H1 (cell line): ENCODE data around the gene ANKFN1.

Experiments
- ASH2L ChIP-seq: fragments of 200-600, 300-600 bp; sonication (generic); IDR thresholded peaks from one replicate; pipeline ENCODE4 v1.7.1; 2017; ENCODE audit warnings: low read length
- CREB1 ChIP-seq: IDR thresholded peaks from 2 replicates; pipeline ENCODE4 v1.6.1; 2012; ENCODE audit warnings: inconsistent platforms
- EZH2 ChIP-seq: fragments of 200-600 bp; sonication (generic); IDR thresholded peaks from 2 replicates; pipeline ENCODE4 v1.7.1; 2012; ENCODE audit warnings: low read depth, mild to moderate bottlenecking, moderate library complexity, low read length, inconsistent platforms; ENCODE audit not compliant: severe bottlenecking
- POLR2A ChIP-seq, 2 experiments: IDR thresholded peaks; 1 replicate in 1 of 2; 2 replicates in 1 of 2; pipeline ENCODE4 v1.6.1; 2011; ENCODE audit warnings: low read depth in 2 of 2, low read length in 2 of 2, mild to moderate bottlenecking in 2 of 2; ENCODE audit errors: control extremely low read depth in 1 of 2
- POLR2AphosphoS5 ChIP-seq: IDR thresholded peaks from 2 replicates; pipeline ENCODE4 v1.6.1; 2011; ENCODE audit warnings: low read depth, low read length
- SIN3A ChIP-seq, 2 experiments: IDR thresholded peaks in 1 of 2; conservative IDR thresholded peaks in 1 of 2; 2 replicates each; pipeline ENCODE4 v1.6.1; 2011 to 2012; ENCODE audit warnings: low read length in 2 of 2, improper control_type of control experiment in 1 of 2, low read depth in 1 of 2, mild to moderate bottlenecking in 1 of 2
- SUZ12 ChIP-seq: fragments of 200-600 bp; sonication (generic); IDR thresholded peaks from 2 replicates; pipeline ENCODE4 v1.6.1; 2012; ENCODE audit warnings: mild to moderate bottlenecking, inconsistent platforms, low read length, moderate library complexity, mixed read lengths
- TAF7 ChIP-seq: optimal IDR thresholded peaks from 2 replicates; pipeline ENCODE3; 2011; ENCODE audit warnings: low read depth, mild to moderate bottlenecking, inconsistent platforms, low read length, moderate library complexity, borderline replicate concordance
- TEAD4 ChIP-seq: IDR thresholded peaks from 2 replicates; pipeline ENCODE4 v1.6.1; 2012; ENCODE audit warnings: low read depth, low read length, inconsistent platforms, mixed read lengths
- TF ChIP-seq, protein P1 (sequence below), 3 experiments: IDR thresholded peaks; 1 replicate in 2 of 3; 2 replicates in 1 of 3; pipeline versions ENCODE4 v1.5.1 to v1.6.1; 2011; ENCODE audit warnings: low read length in 3 of 3, mild to moderate bottlenecking in 3 of 3, inconsistent platforms in 2 of 3, low read depth in 1 of 3, moderate library complexity in 1 of 3; ENCODE audit not compliant: insufficient read depth in 1 of 3; ENCODE audit errors: control extremely low read depth in 1 of 3
- TF ChIP-seq, protein P2 (sequence below): IDR thresholded peaks from 2 replicates; pipeline ENCODE4 v1.6.1; 2012; ENCODE audit warnings: inconsistent platforms

DNA sequence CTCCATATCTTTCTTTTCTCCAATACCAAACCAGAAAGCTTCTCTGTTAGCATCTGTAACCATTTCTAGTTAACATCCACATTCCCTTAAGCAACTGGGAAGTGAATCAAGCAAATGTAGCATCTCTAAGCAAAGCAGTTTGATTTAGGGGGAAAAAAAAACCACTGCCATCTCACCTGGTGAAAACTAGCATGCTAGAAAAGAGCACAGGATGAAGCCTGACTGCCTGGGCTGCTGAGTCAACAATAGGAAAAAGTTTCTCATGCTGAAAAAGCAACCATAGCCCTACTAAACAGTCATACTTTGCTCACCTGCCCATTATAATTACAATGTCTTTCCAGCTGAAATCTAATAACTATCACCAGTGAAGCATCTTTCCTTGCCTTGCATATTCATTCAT, 139.3 kb downstream of the ANKFN1 start:
- TF ChIP-seq SUZ12 (no peak), EZH2 (no peak), CREB1 (no peak), TAF7 (no peak), POLR2AphosphoS5 (no peak), TEAD4 (no peak), ASH2L (no peak), SIN3A (conservative IDR thresholded peaks at IDR 0.05 in 1 of 2, IDR thresholded peaks at IDR 0.05 in 1 of 2; ENCODE audit: low read depth in 1 of 2, low read length in 2 of 2) (no peak), POLR2A (IDR thresholded peaks at IDR 0.05; ENCODE audit: control extremely low read depth in 1 of 2, low read depth in 2 of 2, low read length in 2 of 2) (no peak)
- TF ChIP-seq, protein P1, sequence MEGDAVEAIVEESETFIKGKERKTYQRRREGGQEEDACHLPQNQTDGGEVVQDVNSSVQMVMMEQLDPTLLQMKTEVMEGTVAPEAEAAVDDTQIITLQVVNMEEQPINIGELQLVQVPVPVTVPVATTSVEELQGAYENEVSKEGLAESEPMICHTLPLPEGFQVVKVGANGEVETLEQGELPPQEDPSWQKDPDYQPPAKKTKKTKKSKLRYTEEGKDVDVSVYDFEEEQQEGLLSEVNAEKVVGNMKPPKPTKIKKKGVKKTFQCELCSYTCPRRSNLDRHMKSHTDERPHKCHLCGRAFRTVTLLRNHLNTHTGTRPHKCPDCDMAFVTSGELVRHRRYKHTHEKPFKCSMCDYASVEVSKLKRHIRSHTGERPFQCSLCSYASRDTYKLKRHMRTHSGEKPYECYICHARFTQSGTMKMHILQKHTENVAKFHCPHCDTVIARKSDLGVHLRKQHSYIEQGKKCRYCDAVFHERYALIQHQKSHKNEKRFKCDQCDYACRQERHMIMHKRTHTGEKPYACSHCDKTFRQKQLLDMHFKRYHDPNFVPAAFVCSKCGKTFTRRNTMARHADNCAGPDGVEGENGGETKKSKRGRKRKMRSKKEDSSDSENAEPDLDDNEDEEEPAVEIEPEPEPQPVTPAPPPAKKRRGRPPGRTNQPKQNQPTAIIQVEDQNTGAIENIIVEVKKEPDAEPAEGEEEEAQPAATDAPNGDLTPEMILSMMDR (IDR thresholded peaks at IDR 0.05; ENCODE audit: control extremely low read depth in 1 of 3, insufficient read depth in 1 of 3, low read depth in 1 of 3, low read length in 3 of 3) = no peak
- TF ChIP-seq, protein P2, sequence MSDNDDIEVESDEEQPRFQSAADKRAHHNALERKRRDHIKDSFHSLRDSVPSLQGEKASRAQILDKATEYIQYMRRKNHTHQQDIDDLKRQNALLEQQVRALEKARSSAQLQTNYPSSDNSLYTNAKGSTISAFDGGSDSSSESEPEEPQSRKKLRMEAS = no peak
